Sigmoid colon (tissue), 4 donors: ENCODE results near the gene ROBO1.

Experiments
- EP300 ChIP-seq, 4 donors: sonication (generic); formaldehyde crosslinking; IDR thresholded peaks; one replicate each; pipeline ENCODE4 v1.6.1; 2017; ENCODE audit warnings: antibody characterized with exemption in 4 of 4
- POLR2A ChIP-seq, 2 donors: fragments of 450-650 bp; IDR thresholded peaks; one replicate each; pipeline ENCODE4 v1.6.1; 2016; ENCODE audit warnings: antibody characterized with exemption in 2 of 2, mild to moderate bottlenecking in 2 of 2, moderate library complexity in 2 of 2
- POLR2AphosphoS5 ChIP-seq, 4 donors: sonication (generic); formaldehyde crosslinking; IDR thresholded peaks; one replicate each; pipeline ENCODE4 v1.6.1; 2017; ENCODE audit warnings: antibody characterized with exemption in 4 of 4
- TF ChIP-seq, protein P1 (sequence below), 4 experiments: fragments of 450-650 bp in 3 of 4; fragments of 200-600 bp in 1 of 4; IDR thresholded peaks; one replicate each; pipeline ENCODE4 v1.5.1; 2016 to 2019; ENCODE audit warnings: antibody characterized with exemption in 4 of 4, mild to moderate bottlenecking in 3 of 4, moderate library complexity in 2 of 4

DNA sequence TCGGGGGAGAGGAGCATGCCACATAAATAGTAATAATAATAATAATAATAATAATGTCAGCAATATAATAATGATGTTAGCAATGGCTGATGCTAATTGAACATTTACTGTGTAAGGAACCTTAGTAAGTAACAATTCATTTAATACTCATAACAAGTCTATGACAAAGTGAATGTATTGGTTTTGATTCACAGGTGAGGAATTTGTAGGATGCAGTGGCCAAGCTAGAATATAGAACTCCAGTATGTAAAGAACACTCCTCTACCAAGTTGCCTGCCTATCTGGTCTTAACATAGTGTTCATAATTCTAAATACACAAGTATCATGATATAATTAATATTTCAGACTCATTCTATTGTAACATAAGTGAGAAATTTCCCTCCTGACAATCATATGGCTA, 1016.5 kb downstream of the ROBO1 start:
- TF ChIP-seq, protein P1, sequence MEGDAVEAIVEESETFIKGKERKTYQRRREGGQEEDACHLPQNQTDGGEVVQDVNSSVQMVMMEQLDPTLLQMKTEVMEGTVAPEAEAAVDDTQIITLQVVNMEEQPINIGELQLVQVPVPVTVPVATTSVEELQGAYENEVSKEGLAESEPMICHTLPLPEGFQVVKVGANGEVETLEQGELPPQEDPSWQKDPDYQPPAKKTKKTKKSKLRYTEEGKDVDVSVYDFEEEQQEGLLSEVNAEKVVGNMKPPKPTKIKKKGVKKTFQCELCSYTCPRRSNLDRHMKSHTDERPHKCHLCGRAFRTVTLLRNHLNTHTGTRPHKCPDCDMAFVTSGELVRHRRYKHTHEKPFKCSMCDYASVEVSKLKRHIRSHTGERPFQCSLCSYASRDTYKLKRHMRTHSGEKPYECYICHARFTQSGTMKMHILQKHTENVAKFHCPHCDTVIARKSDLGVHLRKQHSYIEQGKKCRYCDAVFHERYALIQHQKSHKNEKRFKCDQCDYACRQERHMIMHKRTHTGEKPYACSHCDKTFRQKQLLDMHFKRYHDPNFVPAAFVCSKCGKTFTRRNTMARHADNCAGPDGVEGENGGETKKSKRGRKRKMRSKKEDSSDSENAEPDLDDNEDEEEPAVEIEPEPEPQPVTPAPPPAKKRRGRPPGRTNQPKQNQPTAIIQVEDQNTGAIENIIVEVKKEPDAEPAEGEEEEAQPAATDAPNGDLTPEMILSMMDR (IDR thresholded peaks at IDR 0.05): no peak
- TF ChIP-seq POLR2AphosphoS5 (IDR thresholded peaks at IDR 0.05): no peak
- no peak for TF ChIP-seq EP300 (IDR thresholded peaks at IDR 0.05)
- no peak for TF ChIP-seq POLR2A (IDR thresholded peaks at IDR 0.05)
